GM23338 (cell line): ENCODE data around the gene TCEANC. TPM values are rescaled to one million over a fixed set of nuclear protein-coding genes. Genes with fewer than 3 reads are reported as not detected.

Source experiments
- ATAC-seq: fragments of 200-7000 bp; cut with Tn5 transposase; 3 replicates; pipeline ENCODE4 v1.9.1; 2020
- DNase-seq: peaks from one replicate; pipeline ENCODE4 v3.0.0-alpha.2; 2015; ENCODE audit warnings: low spot score
- H2AFZ ChIP-seq: fragments of 200-600 bp; sonication (generic); 2 replicates; pipeline ENCODE4 v1.8.0; 2016; ENCODE audit warnings: antibody characterized with exemption, mild to moderate bottlenecking, moderate library complexity
- H3F3A ChIP-seq: fragments of 200-600 bp; sonication (generic); replicated peaks from 2 replicates; pipeline ENCODE4 v1.8.0; 2017; ENCODE audit warnings: antibody characterized with exemption, mixed run types, low read depth
- H3K27ac ChIP-seq: fragments of 200-600 bp; sonication (generic); 2 replicates; pipeline ENCODE4 v1.6.1; 2016; ENCODE audit warnings: low read depth
- H3K27me3 ChIP-seq: fragments of 200-600 bp; sonication (generic); 2 replicates; pipeline ENCODE4 v1.8.0; 2016; ENCODE audit warnings: mild to moderate bottlenecking, mixed run types, moderate library complexity; ENCODE audit not compliant: insufficient read depth
- H3K36me3 ChIP-seq: fragments of 200-600 bp; sonication (generic); 2 replicates; pipeline ENCODE4 v1.8.0; 2016; ENCODE audit warnings: mild to moderate bottlenecking; ENCODE audit not compliant: insufficient read depth
- H3K4me1 ChIP-seq: fragments of 200-600 bp; sonication (generic); 2 replicates; pipeline ENCODE4 v1.8.0; 2016; ENCODE audit warnings: mild to moderate bottlenecking, moderate library complexity; ENCODE audit not compliant: insufficient read depth
- H3K4me2 ChIP-seq: fragments of 200-600 bp; sonication (generic); 2 replicates; pipeline ENCODE4 v1.7.1; 2017; ENCODE audit warnings: mixed run types
- H3K4me3 ChIP-seq: fragments of 200-600 bp; sonication (generic); 2 replicates; pipeline ENCODE4 v1.6.1; 2016; ENCODE audit warnings: mixed run types
- H3K79me2 ChIP-seq: fragments of 200-600 bp; sonication (generic); replicated peaks from 2 replicates; pipeline ENCODE4 v1.8.0; 2017; ENCODE audit warnings: mild to moderate bottlenecking; ENCODE audit not compliant: insufficient read depth
- H3K9me2 ChIP-seq: fragments of 200-600 bp; sonication (generic); 2 replicates; pipeline ENCODE4 v1.8.0; 2017; ENCODE audit not compliant: insufficient read depth
- H4K20me1 ChIP-seq: fragments of 200-600 bp; sonication (generic); replicated peaks from 2 replicates; pipeline ENCODE4 v1.8.0; 2017; ENCODE audit warnings: mild to moderate bottlenecking; ENCODE audit not compliant: insufficient read depth
- H3K27ac Mint-ChIP-seq: 2 replicates; pipeline ENCODE4 v1.8.0; 2020; ENCODE audit warnings: inconsistent platforms, mild to moderate bottlenecking, moderate library complexity, mixed read lengths
- H3K27me3 Mint-ChIP-seq: 3 replicates; pipeline ENCODE4 v1.8.0; 2022; ENCODE audit warnings: low read depth, mild to moderate bottlenecking, moderate library complexity, mixed read lengths, inconsistent platforms; ENCODE audit not compliant: insufficient read depth, poor library complexity
- H3K36me3 Mint-ChIP-seq: 3 replicates; pipeline ENCODE4 v1.8.0; 2021; ENCODE audit warnings: low read depth, mild to moderate bottlenecking, inconsistent platforms, moderate library complexity, mixed read lengths
- H3K4me1 Mint-ChIP-seq: 3 replicates; pipeline ENCODE4 v1.8.0; 2020; ENCODE audit warnings: mild to moderate bottlenecking, inconsistent platforms, mixed read lengths
- H3K4me3 Mint-ChIP-seq: 3 replicates; pipeline ENCODE4 v1.8.0; 2021; ENCODE audit warnings: moderate library complexity, mild to moderate bottlenecking, inconsistent platforms, mixed read lengths
- H3K9me3 Mint-ChIP-seq: 3 replicates; pipeline ENCODE4 v1.8.0; 2020; ENCODE audit warnings: moderate library complexity, mild to moderate bottlenecking, inconsistent platforms, mixed read lengths
- CREB1 ChIP-seq: fragments of 250-450 bp; sonication (Bioruptor Pico); IDR thresholded peaks from 2 replicates; pipeline ENCODE4 v1.5.0; 2020; ENCODE audit warnings: low read depth, mild to moderate bottlenecking, moderate library complexity
- CTCF ChIP-seq, 2 experiments: fragments of 200-600 bp in 1 of 2; sonication (generic) in 1 of 2; conservative IDR thresholded peaks; 2 replicates each; pipeline versions ENCODE4 v1.5.1 to v1.6.1; 2016 to 2017; ENCODE audit warnings: antibody characterized with exemption in 2 of 2, low read depth in 2 of 2, mild to moderate bottlenecking in 2 of 2, moderate library complexity in 1 of 2
- ETS1 ChIP-seq: IDR thresholded peaks from 2 replicates; pipeline ENCODE4 v1.6.1; 2016; ENCODE audit warnings: antibody characterized with exemption
- EZH2 ChIP-seq: fragments of 200-600 bp; sonication (generic); IDR thresholded peaks from one replicate; pipeline ENCODE4 v1.8.0; 2017; ENCODE audit warnings: antibody characterized with exemption, mild to moderate bottlenecking, low read depth; ENCODE audit not compliant: unreplicated experiment
- EZH2phosphoT487 ChIP-seq: fragments of 200-600 bp; sonication (generic); IDR thresholded peaks from one replicate; pipeline ENCODE4 v1.8.1; 2018; ENCODE audit warnings: antibody characterized with exemption; ENCODE audit not compliant: unreplicated experiment
- JUNB ChIP-seq: IDR thresholded peaks from one replicate; pipeline ENCODE4 v1.6.1; 2016; ENCODE audit warnings: antibody characterized with exemption; ENCODE audit not compliant: unreplicated experiment
- NANOG ChIP-seq: IDR thresholded peaks from 2 replicates; pipeline ENCODE4 v1.6.1; 2016; ENCODE audit warnings: antibody characterized with exemption, borderline replicate concordance
- POLR2AphosphoS5 ChIP-seq: IDR thresholded peaks from 2 replicates; pipeline ENCODE4 v1.6.1; 2016; ENCODE audit warnings: antibody characterized with exemption, low read depth
- REST ChIP-seq: IDR thresholded peaks from one replicate; pipeline ENCODE4 v1.6.1; 2018; ENCODE audit warnings: antibody characterized with exemption; ENCODE audit not compliant: unreplicated experiment
- STAT1 ChIP-seq: IDR thresholded peaks from one replicate; pipeline ENCODE4 v1.6.1; 2016; ENCODE audit warnings: antibody characterized with exemption; ENCODE audit not compliant: unreplicated experiment
- ZNF114 ChIP-seq: fragments of 250-450 bp; sonication (Bioruptor Pico); IDR thresholded peaks from 2 replicates; pipeline ENCODE4 v1.5.0; 2020; ENCODE audit warnings: mild to moderate bottlenecking, moderate library complexity
- ZNF331 ChIP-seq: fragments of 250-450 bp; sonication (Bioruptor Pico); IDR thresholded peaks from 2 replicates; pipeline ENCODE4 v1.5.0; 2020; ENCODE audit warnings: low read depth, mild to moderate bottlenecking, moderate library complexity
- ZNF462 ChIP-seq: fragments of 250-450 bp; sonication (Bioruptor Pico); IDR thresholded peaks from 2 replicates; pipeline ENCODE4 v1.5.0; 2020; ENCODE audit warnings: mild to moderate bottlenecking, moderate library complexity
- polyA plus RNA-seq: library from polyadenylated mRNA; unstranded; fragments of >200 nt; fragmentation: Nextera tagmentation; extraction: Ambion mirVana; gene quantifications from 2 replicates; pipeline ENCODE4 v1.2.1, GENCODE V29; 2016
- total RNA-seq: library from RNA; depleted of rRNA; stranded (reverse); fragments of >200 nt; shearing (Covaris generic); gene quantifications from 2 replicates; pipeline ENCODE4 v1.2.3, GENCODE V29; 2014

Gene TCEANC
- total and polyA plus RNA-seq, 2 experiments from 2014 or later: 1.2 to 2.5 TPM

- TF ChIP-seq JUNB (no peak), CTCF (conservative IDR thresholded peaks at IDR 0.05; ENCODE audit: low read depth in 2 of 2) (no peak), ZNF462 (CRISPR knock-in tag) (no peak), ZNF331 (CRISPR knock-in tag) (no peak), NANOG (no peak), POLR2AphosphoS5 (no peak), REST (no peak), EZH2 (no peak), CREB1 (CRISPR knock-in tag) (no peak), ETS1 (no peak), STAT1 (no peak), ZNF114 (CRISPR knock-in tag) (no peak), EZH2phosphoT487 (no peak)
- Histone ChIP-seq H3K27me3 (no peaks in the 10 kb centered on the region), H3K4me1 (no peaks in the 10 kb centered on the region), H3K79me2 (no peaks in the 10 kb centered on the region), H3F3A (no peaks in the 10 kb centered on the region), H3K4me3 (no peak overlapping the region), H2AFZ (no peak overlapping the region), H3K9me2 (no peaks in the 10 kb centered on the region), H3K27ac (no peak overlapping the region), H3K36me3 (no peaks in the 10 kb centered on the region), H4K20me1 (no peaks in the 10 kb centered on the region), H3K4me2 (no peak overlapping the region)
- no peak overlapping the region for H3K27ac Mint-ChIP-seq
- H3K27me3 Mint-ChIP-seq: no peaks in the 10 kb centered on the region
- H3K4me3 Mint-ChIP-seq: no peak overlapping the region
- H3K9me3 Mint-ChIP-seq: no peaks in the 10 kb centered on the region
- no peaks in the 10 kb centered on the region for H3K36me3 Mint-ChIP-seq
- DNase-seq (no peak), ATAC-seq (no peak)
- no peaks in the 10 kb centered on the region for H3K4me1 Mint-ChIP-seq
These were observed 17.3 kb downstream of the TCEANC start for GRCh38 chrX:13670197-13670596.
